ENCODE data around the gene TTLL11. TPM values are rescaled to one million over a fixed set of nuclear protein-coding genes. Genes with fewer than 3 reads are reported as not detected.

Gene TTLL11
- total and polyA plus RNA-seq, 4 donors = 1.4 to 4.5 (median 3.6) TPM

DNA sequence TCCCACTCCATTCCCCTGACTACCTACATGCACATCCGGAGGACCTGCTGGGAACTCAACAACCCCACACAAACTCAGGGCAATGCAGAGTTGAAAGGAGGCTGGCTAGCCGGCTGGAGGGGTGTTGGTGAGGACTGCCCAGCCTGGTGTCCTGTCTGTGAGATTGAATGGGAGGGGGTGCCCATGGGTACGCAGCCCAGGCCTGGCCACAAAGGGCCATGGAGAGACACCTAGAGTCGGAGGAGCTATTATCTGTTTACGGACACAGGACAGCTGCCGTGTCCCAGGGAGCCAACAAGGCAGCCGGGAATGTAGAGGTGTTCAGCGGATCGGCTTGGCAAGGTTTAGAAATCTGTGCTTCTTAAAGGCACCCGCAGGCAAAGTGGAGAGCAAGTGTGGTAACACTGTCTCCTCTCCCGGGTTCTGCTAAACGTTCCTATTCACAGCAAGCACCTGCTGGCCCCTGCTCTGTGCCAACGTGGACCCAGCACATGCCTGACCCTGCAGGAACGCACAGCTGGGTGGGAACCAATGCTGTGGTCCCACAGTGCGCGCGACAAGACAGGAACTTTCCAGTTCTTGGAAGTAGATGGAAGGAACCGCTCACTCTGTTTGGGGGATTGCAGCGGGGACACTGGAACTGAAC, 275.0 kb downstream of the TTLL11 start (continued):
- no peak for TF ChIP-seq FOXA2 (IDR thresholded peaks at IDR 0.05)

DNA sequence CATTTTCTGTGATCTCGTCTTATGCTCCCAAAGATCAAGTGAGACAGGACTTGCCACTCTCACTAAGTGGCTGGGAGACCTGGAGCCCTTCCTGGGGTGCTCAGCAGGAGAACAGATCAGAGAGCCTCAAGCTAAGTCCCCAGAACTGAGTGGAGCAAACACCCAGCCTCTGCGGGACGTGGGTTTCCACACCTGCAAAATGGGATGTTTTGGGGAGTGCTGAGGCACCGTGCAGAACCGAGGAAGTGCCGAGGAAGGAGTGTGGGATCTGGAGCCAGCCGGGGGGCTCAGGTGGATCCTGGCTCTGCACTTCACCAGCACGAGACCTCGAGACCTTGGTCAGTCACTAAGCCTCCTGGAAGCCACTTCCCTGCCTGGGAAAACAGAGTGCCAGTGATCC, 275.6 kb downstream of the TTLL11 start:
- 82% methylated on average over 9 of the region's 9 CpGs for WGBS
- Histone ChIP-seq H3K9me3 (ENCODE audit: control insufficient read depth in 4 of 4, low read length in 3 of 4) (no peaks in the 10 kb centered on the region), H3K27me3 (ENCODE audit: control insufficient read depth in 4 of 4, insufficient read depth in 4 of 4, low read length in 3 of 4) (no peaks in the 10 kb centered on the region), H3K9ac (ENCODE audit: low read depth in 1 of 2, low read length in 2 of 2) (no peak overlapping the region), H3K4me1 (ENCODE audit: control insufficient read depth in 4 of 4, insufficient read depth in 4 of 4, low read length in 3 of 4) (no peaks in the 10 kb centered on the region), H3K27ac (ENCODE audit: low read depth in 1 of 2, low read length in 2 of 2) (no peak overlapping the region), H3K36me3 (ENCODE audit: control insufficient read depth in 4 of 4, insufficient read depth in 3 of 4, low read depth in 1 of 4, low read length in 3 of 4) (no peaks in the 10 kb centered on the region), H3K4me3 (ENCODE audit: low read depth in 1 of 3, low read length in 3 of 3) (no peak overlapping the region)
- DNase-seq (ENCODE audit: low spot score) = no peak
- TF ChIP-seq ZBTB33 (IDR thresholded peaks at IDR 0.05) (no peak), SP1 (IDR thresholded peaks at IDR 0.05) (no peak), JUND (IDR thresholded peaks at IDR 0.05) (no peak), FOXA2 (IDR thresholded peaks at IDR 0.05) (no peak), TAF1 (conservative IDR thresholded peaks at IDR 0.05) (no peak), HNF4A (conservative IDR thresholded peaks at IDR 0.05) (no peak), FOXA1 (IDR thresholded peaks at IDR 0.05) (no peak)

- Histone ChIP-seq H3K9ac (ENCODE audit: low read depth in 1 of 2, low read length in 2 of 2) (no peak overlapping the region), H3K27me3 (ENCODE audit: control insufficient read depth in 4 of 4, insufficient read depth in 4 of 4, low read length in 3 of 4) (no peaks in the 10 kb centered on the region), H3K36me3 (ENCODE audit: control insufficient read depth in 4 of 4, insufficient read depth in 3 of 4, low read depth in 1 of 4, low read length in 3 of 4) (no peaks in the 10 kb centered on the region), H3K27ac (ENCODE audit: low read depth in 1 of 2, low read length in 2 of 2) (no peak overlapping the region), H3K4me1 (ENCODE audit: control insufficient read depth in 4 of 4, insufficient read depth in 4 of 4, low read length in 3 of 4) (peaks cover 0 to 3% (median 0%) of the 10 kb centered on the region in 4 donors), H3K4me3 (ENCODE audit: low read depth in 1 of 3, low read length in 3 of 3) (no peak overlapping the region), H3K9me3 (ENCODE audit: control insufficient read depth in 4 of 4, low read length in 3 of 4) (no peaks in the 10 kb centered on the region)
- DNase-seq (ENCODE audit: low spot score) = no peak
- 73% methylated on average over 12 of the region's 12 CpGs for WGBS
- TF ChIP-seq RAD21 (IDR thresholded peaks at IDR 0.05) = no peak
- TF ChIP-seq, protein P1, sequence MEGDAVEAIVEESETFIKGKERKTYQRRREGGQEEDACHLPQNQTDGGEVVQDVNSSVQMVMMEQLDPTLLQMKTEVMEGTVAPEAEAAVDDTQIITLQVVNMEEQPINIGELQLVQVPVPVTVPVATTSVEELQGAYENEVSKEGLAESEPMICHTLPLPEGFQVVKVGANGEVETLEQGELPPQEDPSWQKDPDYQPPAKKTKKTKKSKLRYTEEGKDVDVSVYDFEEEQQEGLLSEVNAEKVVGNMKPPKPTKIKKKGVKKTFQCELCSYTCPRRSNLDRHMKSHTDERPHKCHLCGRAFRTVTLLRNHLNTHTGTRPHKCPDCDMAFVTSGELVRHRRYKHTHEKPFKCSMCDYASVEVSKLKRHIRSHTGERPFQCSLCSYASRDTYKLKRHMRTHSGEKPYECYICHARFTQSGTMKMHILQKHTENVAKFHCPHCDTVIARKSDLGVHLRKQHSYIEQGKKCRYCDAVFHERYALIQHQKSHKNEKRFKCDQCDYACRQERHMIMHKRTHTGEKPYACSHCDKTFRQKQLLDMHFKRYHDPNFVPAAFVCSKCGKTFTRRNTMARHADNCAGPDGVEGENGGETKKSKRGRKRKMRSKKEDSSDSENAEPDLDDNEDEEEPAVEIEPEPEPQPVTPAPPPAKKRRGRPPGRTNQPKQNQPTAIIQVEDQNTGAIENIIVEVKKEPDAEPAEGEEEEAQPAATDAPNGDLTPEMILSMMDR (IDR thresholded peaks at IDR 0.05; ENCODE audit: low read depth, low read length, missing input control) = no peak
- TF ChIP-seq ZBTB33 (IDR thresholded peaks at IDR 0.05) = no peak
- no peak for TF ChIP-seq HNF4A (conservative IDR thresholded peaks at IDR 0.05)
- TF ChIP-seq YY1 (IDR thresholded peaks at IDR 0.05) = no peak
- no peak for TF ChIP-seq EGR1 (IDR thresholded peaks at IDR 0.05; ENCODE audit: low read depth in 2 of 2)
- TF ChIP-seq JUND (IDR thresholded peaks at IDR 0.05) = no peak
- TF ChIP-seq ATF3 (IDR thresholded peaks at IDR 0.05) = no peak
- no peak for TF ChIP-seq TAF1 (conservative IDR thresholded peaks at IDR 0.05)
- TF ChIP-seq FOXA2 (IDR thresholded peaks at IDR 0.05) = no peak
- TF ChIP-seq GABPA (IDR thresholded peaks at IDR 0.05 in 1 of 2, conservative IDR thresholded peaks at IDR 0.05 in 1 of 2) = no peak
- TF ChIP-seq FOXA1 (IDR thresholded peaks at IDR 0.05) = no peak
- TF ChIP-seq HNF4G (IDR thresholded peaks at IDR 0.05) = no peak
- TF ChIP-seq NR2F2 (IDR thresholded peaks at IDR 0.05) = no peak
Observed at GRCh38 chr9:121816845-121817450, 276.2 kb downstream of the TTLL11 start.
